Thyroid gland (tissue), 4 donors: Measurements from ENCODE around the gene EXPH5. TPM values are rescaled to one million over a fixed set of nuclear protein-coding genes. Genes with fewer than 3 reads are reported as not detected.

ENCODE experiments used
- DNase-seq, 2 donors: peaks; one replicate each; pipeline ENCODE4 v3.0.0-alpha.2; 2019
- H3K27ac ChIP-seq, 3 donors: fragments of 200-600 bp; sonication (generic); 1 replicate in 2 of 3; 2 replicates in 1 of 3; pipeline ENCODE4 v1.5.1; 2016 to 2019; ENCODE audit warnings: mild to moderate bottlenecking in 1 of 3, moderate library complexity in 1 of 3
- H3K27me3 ChIP-seq: fragments of 200-600 bp; sonication (generic); one replicate; pipeline ENCODE4 v1.5.1; 2019
- H3K36me3 ChIP-seq, 2 donors: fragments of 200-600 bp; sonication (generic); one replicate each; pipeline ENCODE4 v1.5.1; 2016 to 2019
- H3K4me1 ChIP-seq, 2 donors: fragments of 200-600 bp; sonication (generic); one replicate each; pipeline ENCODE4 v1.5.1; 2017 to 2019
- H3K4me3 ChIP-seq, 3 donors: fragments of 200-600 bp; sonication (generic); replicated peaks in 1 of 3; 1 replicate in 2 of 3; 2 replicates in 1 of 3; pipeline ENCODE4 v1.5.1; 2016; ENCODE audit warnings: mild to moderate bottlenecking in 1 of 3
- H3K9me3 ChIP-seq: fragments of 200-600 bp; sonication (generic); one replicate; pipeline ENCODE4 v1.5.1; 2017
- CTCF ChIP-seq, 6 experiments: fragments of 200-600 bp in 3 of 6; fragments of 450-650 bp in 3 of 6; sonication (generic) in 3 of 6; IDR thresholded peaks; one replicate each; pipeline ENCODE4 v1.5.1; 2016 to 2019; ENCODE audit warnings: antibody characterized with exemption in 6 of 6, mild to moderate bottlenecking in 2 of 6, inconsistent platforms in 1 of 6, moderate library complexity in 1 of 6
- POLR2A ChIP-seq, 2 donors: fragments of 450-650 bp; IDR thresholded peaks; one replicate each; pipeline ENCODE4 v1.6.1; 2017; ENCODE audit warnings: antibody characterized with exemption in 2 of 2, mild to moderate bottlenecking in 2 of 2, moderate library complexity in 1 of 2
- WGBS, 2 donors: methylation state at CpG; one replicate each; pipeline ENCODE4 v1.1.5; 2017; 5-methylcytosine and 5-hydroxymethylcytosine counted together
- intact Hi-C: fragments of 100-400 bp; cut with DNase I; formaldehyde crosslinking; loops from one replicate; pipeline ENCODE4 v1.15.1; 2023
- total RNA-seq, 4 donors: library from RNA; depleted of rRNA; stranded (reverse); fragments of >200 nt; gene quantifications; one replicate each; pipeline ENCODE4 v1.2.3, GENCODE V29; 2016

The EXPH5 gene
- total RNA-seq, 4 donors from 2014 or later, result 4.5 to 12.2 (median 6.3) TPM

GRCh38 chr11:108592591-108593213, 866 bp downstream of the EXPH5 start:
- 1% methylated on average over 14 to 21 of the region's 43 CpGs for WGBS, 2 donors
- Histone ChIP-seq H3K9me3 (no peaks in the 10 kb centered on the region), H3K27ac (peak overlapping the region in 2 of 3 donors; percentile 70 to 77), H3K36me3 (no peaks in the 10 kb centered on the region), H3K4me1 (peaks cover 5 to 9% of the 10 kb centered on the region in 2 donors), H3K27me3 (no peaks in the 10 kb centered on the region), H3K4me3 (peak overlapping the region; percentile 14 to 76 (median 40))
- peak; percentile 36 to 49 for DNase-seq
- intact Hi-C loops, result no loop called here
- TF ChIP-seq CTCF (IDR thresholded peaks at IDR 0.05) (no peak), POLR2A (IDR thresholded peaks at IDR 0.05) (no peak)

- H3K4me3 ChIP-seq, result no peak overlapping the region
- 90 to 92% methylated on average over 4 of the region's 4 CpGs for WGBS, 2 donors
- H3K27me3 ChIP-seq, result no peaks in the 10 kb centered on the region
- DNase-seq, result no peak
- H3K36me3 ChIP-seq, result no peaks in the 10 kb centered on the region
- H3K9me3 ChIP-seq, result no peaks in the 10 kb centered on the region
- TF ChIP-seq CTCF (IDR thresholded peaks at IDR 0.05) (no peak), POLR2A (IDR thresholded peaks at IDR 0.05) (no peak)
- intact Hi-C loops, result no loop called here
- H3K4me1 ChIP-seq, result peaks cover 5 to 9% of the 10 kb centered on the region in 2 donors
- H3K27ac ChIP-seq, result no peak overlapping the region
These were observed 1.7 kb downstream of the EXPH5 start for GRCh38 chr11:108591893-108592292.

- Histone ChIP-seq H3K27me3 (no peaks in the 10 kb centered on the region), H3K4me1 (peaks cover 3 to 9% of the 10 kb centered on the region in 2 donors), H3K27ac (no peak overlapping the region), H3K9me3 (no peaks in the 10 kb centered on the region), H3K36me3 (no peaks in the 10 kb centered on the region), H3K4me3 (no peak overlapping the region)
- no peak for DNase-seq
- WGBS, 2 donors, result 38 to 54% methylated on average over 1 of the region's 1 CpG
- intact Hi-C loops, result no loop called here
- no peak for TF ChIP-seq POLR2A (IDR thresholded peaks at IDR 0.05)
These were observed 4.4 kb downstream of the EXPH5 start for GRCh38 chr11:108589136-108589535.

GRCh38 chr11:108588287-108588686, 5.3 kb downstream of the EXPH5 start:
- 78 to 87% methylated on average over 2 of the region's 2 CpGs for WGBS, 2 donors
- no peaks in the 10 kb centered on the region for H3K27me3 ChIP-seq
- no peak for DNase-seq
- H3K9me3 ChIP-seq, result no peaks in the 10 kb centered on the region
- intact Hi-C loops, result no loop called here
- H3K27ac ChIP-seq, result no peak overlapping the region
- H3K4me3 ChIP-seq, result no peak overlapping the region
- H3K4me1 ChIP-seq, result peaks cover 0 to 9% of the 10 kb centered on the region in 2 donors
- TF ChIP-seq POLR2A (IDR thresholded peaks at IDR 0.05) (no peak), CTCF (IDR thresholded peaks at IDR 0.05) (no peak)
- no peaks in the 10 kb centered on the region for H3K36me3 ChIP-seq

- Histone ChIP-seq H3K9me3 (no peaks in the 10 kb centered on the region), H3K36me3 (no peaks in the 10 kb centered on the region), H3K27ac (no peak overlapping the region), H3K4me1 (peaks cover 0 to 1% of the 10 kb centered on the region in 2 donors), H3K27me3 (no peaks in the 10 kb centered on the region), H3K4me3 (no peak overlapping the region)
- intact Hi-C loops, result no loop called here
- WGBS, 2 donors, result 90 to 93% methylated on average over 4 of the region's 4 CpGs
- TF ChIP-seq CTCF (IDR thresholded peaks at IDR 0.05), result no peak
- TF ChIP-seq POLR2A (IDR thresholded peaks at IDR 0.05), result no peak
- no peak for DNase-seq
These were observed 6.5 kb downstream of the EXPH5 start for GRCh38 chr11:108587109-108587508.
